GM12878 (cell line): ENCODE results near the gene SPHK2.

Experiments
- CTCF ChIP-seq, 3 experiments: IDR thresholded peaks in 2 of 3; conservative IDR thresholded peaks in 1 of 3; 2 replicates each; pipeline ENCODE4 v1.5.1; 2011; ENCODE audit warnings: low read depth in 3 of 3, low read length in 3 of 3, mild to moderate bottlenecking in 3 of 3, control low read depth in 2 of 3, moderate library complexity in 2 of 3, inconsistent platforms in 1 of 3, mixed read lengths in 1 of 3; ENCODE audit not compliant: control insufficient read depth in 2 of 3, insufficient read depth in 1 of 3; ENCODE audit errors: extremely low read depth in 1 of 3
- POLR2A ChIP-seq: IDR thresholded peaks from 2 replicates; pipeline ENCODE4 v1.6.1; 2011; ENCODE audit warnings: low read depth, mild to moderate bottlenecking, low read length
- SPI1 ChIP-seq: IDR thresholded peaks from 2 replicates; pipeline ENCODE4 v1.6.1; 2011; ENCODE audit warnings: low read depth, mild to moderate bottlenecking, low read length, moderate library complexity, borderline replicate concordance; ENCODE audit not compliant: insufficient read depth
- SUZ12 ChIP-seq: fragments of 200-600 bp; sonication (generic); IDR thresholded peaks from one replicate; pipeline ENCODE4 v1.6.1; 2018; ENCODE audit warnings: antibody characterized with exemption, mild to moderate bottlenecking; ENCODE audit not compliant: unreplicated experiment
- TBL1XR1 ChIP-seq: IDR thresholded peaks from 2 replicates; pipeline ENCODE4 v1.6.1; 2012; ENCODE audit warnings: low read depth, low read length, improper control_type of control experiment
- ZNF274 ChIP-seq: IDR thresholded peaks from one replicate; pipeline ENCODE4 v1.8.0; 2011; ENCODE audit not compliant: insufficient read length, insufficient read depth

GRCh38 chr19:48668332-48668731 lies 49.0 kb downstream of the SPHK2 start:
- no peak for TF ChIP-seq SUZ12
- no peak for TF ChIP-seq TBL1XR1
- TF ChIP-seq SPI1, result no peak
- no peak for TF ChIP-seq POLR2A
- TF ChIP-seq ZNF274, result no peak
- TF ChIP-seq CTCF (IDR thresholded peaks at IDR 0.05 in 2 of 3, conservative IDR thresholded peaks at IDR 0.05 in 1 of 3; ENCODE audit: control insufficient read depth in 2 of 3, extremely low read depth in 1 of 3, insufficient read depth in 1 of 3, low read depth in 3 of 3, low read length in 3 of 3), result no peak
